Esophagus squamous epithelium (tissue), 4 donors: ENCODE measurements around the gene ADAM17.

Source experiments
- CTCF ChIP-seq, 6 experiments: fragments of 450-650 bp in 4 of 6; fragments of 200-600 bp in 2 of 6; sonication (generic) in 2 of 6; IDR thresholded peaks; one replicate each; pipeline ENCODE4 v1.5.1; 2016 to 2019; ENCODE audit warnings: antibody characterized with exemption in 6 of 6, mild to moderate bottlenecking in 4 of 6, moderate library complexity in 4 of 6
- POLR2A ChIP-seq, 4 donors: fragments of 450-650 bp; IDR thresholded peaks; one replicate each; pipeline ENCODE4 v1.6.1; 2017; ENCODE audit warnings: antibody characterized with exemption in 4 of 4, mild to moderate bottlenecking in 4 of 4, moderate library complexity in 3 of 4

GRCh38 chr2:9556121-9556743, 602 bp upstream of the ADAM17 start:
- TF ChIP-seq CTCF (IDR thresholded peaks at IDR 0.05) (no peak), POLR2A (IDR thresholded peaks at IDR 0.05) (no peak)
